OCI-LY1 (cell line): ENCODE measurements around the gene SPTB.

ENCODE experiments used
- H2AFZ ChIP-seq: fragments of 200-600 bp; sonication (generic), shearing (Covaris generic); 2 replicates; pipeline ENCODE4 v1.6.0; 2014; ENCODE audit warnings: antibody characterized with exemption, mild to moderate bottlenecking, low read length
- H3F3A ChIP-seq: fragments of 200-600 bp; sonication (generic), shearing (Covaris generic); 2 replicates; pipeline ENCODE4 v1.6.0; 2014; ENCODE audit warnings: mild to moderate bottlenecking, antibody characterized with exemption, low read length, moderate library complexity; ENCODE audit not compliant: insufficient read depth
- H3K27ac ChIP-seq: fragments of 200-600 bp; sonication (generic); 2 replicates; pipeline ENCODE4 v1.5.1; 2014; ENCODE audit warnings: low read length, mixed run types, mild to moderate bottlenecking, low read depth; ENCODE audit not compliant: poor library complexity, severe bottlenecking
- H3K27me3 ChIP-seq: fragments of 200-600 bp; sonication (generic); 2 replicates; pipeline ENCODE4 v1.6.0; 2014; ENCODE audit warnings: antibody characterized with exemption, mild to moderate bottlenecking, low read length, moderate library complexity; ENCODE audit not compliant: insufficient read depth
- H3K36me3 ChIP-seq: fragments of 200-600 bp; sonication (generic); 2 replicates; pipeline ENCODE4 v1.6.1; 2014; ENCODE audit warnings: mild to moderate bottlenecking, antibody characterized with exemption, low read length, moderate library complexity, mixed read lengths; ENCODE audit not compliant: insufficient read depth
- H3K4me1 ChIP-seq: fragments of 200-600 bp; sonication (generic); 2 replicates; pipeline ENCODE4 v1.5.1; 2014; ENCODE audit warnings: mild to moderate bottlenecking, low read length, moderate library complexity; ENCODE audit not compliant: insufficient read depth, severe bottlenecking
- H3K4me2 ChIP-seq: fragments of 200-600 bp; sonication (generic), shearing (Covaris generic); 2 replicates; pipeline ENCODE4 v1.6.1; 2014; ENCODE audit warnings: low read length
- H3K4me3 ChIP-seq: fragments of 200-600 bp; sonication (generic); 2 replicates; pipeline ENCODE4 v1.5.1; 2014; ENCODE audit warnings: low read length, low read depth, mild to moderate bottlenecking, mixed read lengths; ENCODE audit not compliant: poor library complexity, severe bottlenecking
- H3K79me2 ChIP-seq: fragments of 200-600 bp; shearing (Covaris generic); 2 replicates; pipeline ENCODE4 v1.6.1; 2016; ENCODE audit warnings: mixed run types, low read length, mixed read lengths; ENCODE audit not compliant: insufficient read depth
- H3K9ac ChIP-seq: fragments of 200-600 bp; sonication (generic), shearing (Covaris generic); 2 replicates; pipeline ENCODE4 v1.6.1; 2014; ENCODE audit warnings: mild to moderate bottlenecking, low read length, mixed read lengths
- H3K9me2 ChIP-seq: fragments of 200-600 bp; sonication (generic), shearing (Covaris generic); 2 replicates; pipeline ENCODE4 v1.6.1; 2014; ENCODE audit warnings: low read depth, mild to moderate bottlenecking, low read length, mixed read lengths
- H3K9me3 ChIP-seq: fragments of 200-600 bp; shearing (Covaris generic); 2 replicates; pipeline ENCODE4 v1.6.1; 2014; ENCODE audit warnings: low read length, mixed read lengths
- H4K20me1 ChIP-seq: fragments of 200-600 bp; sonication (generic), shearing (Covaris generic); 2 replicates; pipeline ENCODE4 v1.6.0; 2016; ENCODE audit warnings: mild to moderate bottlenecking, low read length; ENCODE audit not compliant: insufficient read depth
- EZH2 ChIP-seq: fragments of 200-600 bp; sonication (generic), shearing (Covaris generic); IDR thresholded peaks from 2 replicates; pipeline ENCODE4 v1.8.0; 2017; ENCODE audit warnings: borderline replicate concordance, mixed run types, mild to moderate bottlenecking, antibody characterized with exemption, low read length, moderate library complexity, mixed read lengths
- TF ChIP-seq, protein P1 (sequence below): fragments of 200-600 bp; sonication (generic), shearing (Covaris generic); IDR thresholded peaks from 2 replicates; pipeline ENCODE4 v1.5.1; 2017; ENCODE audit warnings: mild to moderate bottlenecking, antibody characterized with exemption, low read length, moderate library complexity, mixed read lengths

The SPTB gene

DNA sequence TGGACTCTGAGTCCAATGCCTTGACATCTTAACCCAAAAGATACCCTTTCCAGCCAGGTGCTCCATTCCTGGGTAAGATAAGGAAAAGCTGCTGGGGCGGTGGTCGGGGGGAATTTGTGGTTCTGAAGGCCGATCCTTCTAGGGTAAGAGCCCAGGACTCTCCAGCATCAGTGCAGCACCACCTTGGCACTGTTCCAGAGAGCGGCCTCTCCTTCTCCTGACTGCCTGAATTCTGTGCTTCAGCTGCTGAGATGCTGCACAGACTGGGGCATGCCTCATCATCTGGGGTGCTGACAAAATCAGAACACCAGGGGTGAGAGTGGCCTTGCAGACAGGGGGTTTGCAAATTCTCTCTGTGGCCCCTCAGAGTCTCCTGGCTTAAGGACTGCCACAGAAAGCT is 87.5 kb downstream of the SPTB start:
- Histone ChIP-seq H3K9me2 (no peaks in the 10 kb centered on the region), H3K27ac (no peak overlapping the region), H3K4me3 (no peak overlapping the region)

DNA sequence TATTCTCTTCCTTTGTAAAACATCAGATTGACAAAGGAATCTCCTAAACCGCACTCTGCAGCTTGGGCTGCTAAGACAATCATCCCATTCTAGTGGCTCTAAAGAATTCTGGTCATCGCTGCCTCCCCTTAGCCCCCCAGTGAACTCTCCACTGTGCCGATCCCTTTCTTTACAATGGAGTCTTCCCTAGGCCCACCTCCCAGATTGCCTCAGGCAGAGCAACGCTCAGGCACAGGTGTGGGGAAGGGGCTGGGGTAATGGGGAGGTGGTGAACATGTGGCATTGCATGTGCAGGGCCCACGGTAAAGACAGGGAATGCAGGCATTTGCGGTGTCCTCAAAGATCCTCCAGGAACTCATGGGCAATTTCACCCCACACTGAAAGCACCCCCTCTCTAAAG is 89.2 kb downstream of the SPTB start:
- H3K9me3 ChIP-seq, result no peaks in the 10 kb centered on the region
- no peaks in the 10 kb centered on the region for H3K27me3 ChIP-seq
- no peak overlapping the region for H3K4me2 ChIP-seq
- H4K20me1 ChIP-seq, result no peaks in the 10 kb centered on the region
- H3K9ac ChIP-seq, result no peak overlapping the region
- H3K27ac ChIP-seq, result no peak overlapping the region
- TF ChIP-seq, protein P1, sequence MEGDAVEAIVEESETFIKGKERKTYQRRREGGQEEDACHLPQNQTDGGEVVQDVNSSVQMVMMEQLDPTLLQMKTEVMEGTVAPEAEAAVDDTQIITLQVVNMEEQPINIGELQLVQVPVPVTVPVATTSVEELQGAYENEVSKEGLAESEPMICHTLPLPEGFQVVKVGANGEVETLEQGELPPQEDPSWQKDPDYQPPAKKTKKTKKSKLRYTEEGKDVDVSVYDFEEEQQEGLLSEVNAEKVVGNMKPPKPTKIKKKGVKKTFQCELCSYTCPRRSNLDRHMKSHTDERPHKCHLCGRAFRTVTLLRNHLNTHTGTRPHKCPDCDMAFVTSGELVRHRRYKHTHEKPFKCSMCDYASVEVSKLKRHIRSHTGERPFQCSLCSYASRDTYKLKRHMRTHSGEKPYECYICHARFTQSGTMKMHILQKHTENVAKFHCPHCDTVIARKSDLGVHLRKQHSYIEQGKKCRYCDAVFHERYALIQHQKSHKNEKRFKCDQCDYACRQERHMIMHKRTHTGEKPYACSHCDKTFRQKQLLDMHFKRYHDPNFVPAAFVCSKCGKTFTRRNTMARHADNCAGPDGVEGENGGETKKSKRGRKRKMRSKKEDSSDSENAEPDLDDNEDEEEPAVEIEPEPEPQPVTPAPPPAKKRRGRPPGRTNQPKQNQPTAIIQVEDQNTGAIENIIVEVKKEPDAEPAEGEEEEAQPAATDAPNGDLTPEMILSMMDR, result no peak
- TF ChIP-seq EZH2, result no peak
- no peak overlapping the region for H3K4me3 ChIP-seq
- H3K36me3 ChIP-seq, result no peaks in the 10 kb centered on the region
- no peaks in the 10 kb centered on the region for H3K79me2 ChIP-seq
- H3K9me2 ChIP-seq, result no peaks in the 10 kb centered on the region
- H3K4me1 ChIP-seq, result no peaks in the 10 kb centered on the region
- H3F3A ChIP-seq, result no peaks in the 10 kb centered on the region
- H2AFZ ChIP-seq, result no peak overlapping the region

More for the DNA sequence above, 87.5 kb downstream of the SPTB start:
- Histone ChIP-seq H4K20me1 (no peaks in the 10 kb centered on the region), H3K79me2 (no peaks in the 10 kb centered on the region), H3K9ac (no peak overlapping the region), H3K4me2 (no peak overlapping the region), H2AFZ (no peak overlapping the region), H3K36me3 (no peaks in the 10 kb centered on the region), H3K4me1 (no peaks in the 10 kb centered on the region), H3F3A (no peaks in the 10 kb centered on the region), H3K27me3 (no peaks in the 10 kb centered on the region), H3K9me3 (no peaks in the 10 kb centered on the region)
- TF ChIP-seq, protein P1, result no peak
- no peak for TF ChIP-seq EZH2

DNA sequence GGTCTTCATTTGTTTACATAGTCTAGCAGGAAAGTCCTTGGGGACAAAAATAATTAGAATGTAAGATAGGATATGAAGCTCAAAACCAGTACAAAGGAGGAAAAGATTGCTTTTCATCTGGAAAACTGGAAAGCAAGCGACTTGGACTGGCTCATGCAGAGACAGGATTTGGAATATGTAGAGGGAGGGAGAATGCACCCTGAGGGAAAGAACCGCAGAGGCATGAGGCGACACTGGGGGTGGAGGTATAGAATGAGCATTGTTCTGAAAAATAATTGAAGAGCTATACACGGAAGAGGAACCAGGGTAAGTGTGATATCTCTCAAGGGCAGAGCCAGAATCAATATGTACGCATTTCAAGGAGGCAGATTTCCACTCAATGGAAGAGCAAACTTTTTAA is 90.0 kb downstream of the SPTB start:
- H2AFZ ChIP-seq, result no peak overlapping the region
- H3F3A ChIP-seq, result no peaks in the 10 kb centered on the region
- H3K27ac ChIP-seq, result no peak overlapping the region
- no peaks in the 10 kb centered on the region for H3K4me1 ChIP-seq
- H4K20me1 ChIP-seq, result no peaks in the 10 kb centered on the region
- no peaks in the 10 kb centered on the region for H3K27me3 ChIP-seq
- H3K9me2 ChIP-seq, result no peaks in the 10 kb centered on the region
- TF ChIP-seq EZH2, result no peak
- TF ChIP-seq, protein P1, result no peak
- H3K4me2 ChIP-seq, result no peak overlapping the region
- H3K9me3 ChIP-seq, result no peaks in the 10 kb centered on the region
- H3K9ac ChIP-seq, result no peak overlapping the region
- H3K4me3 ChIP-seq, result no peak overlapping the region
- H3K36me3 ChIP-seq, result no peaks in the 10 kb centered on the region
- H3K79me2 ChIP-seq, result no peaks in the 10 kb centered on the region
